Dermis blood vessel endothelial cell (primary cell): Measurements from ENCODE around the gene CAMSAP1. TPM values are rescaled to one million over a fixed set of nuclear protein-coding genes. Genes with fewer than 3 reads are reported as not detected.

Source experiments
- total RNA-seq: library from RNA; depleted of rRNA; stranded (reverse); fragments of >200 nt; gene quantifications from 2 replicates; pipeline ENCODE4 v1.2.3, GENCODE V29; 2014

CAMSAP1 gene
- total RNA-seq, 1 donor from 2014 or later = 17.5 TPM

Other genes with a start within 250 kb of the CAMSAP1 start
- gene LCN9, start 244.2 kb downstream of the CAMSAP1 start, total RNA-seq = not detected in 2 replicates
- gene SOHLH1, start 208.1 kb downstream of the CAMSAP1 start, total RNA-seq = 0.05 TPM in 1 of 2 replicates, not detected in the other
- gene KCNT1, start 205.4 kb downstream of the CAMSAP1 start, total RNA-seq = not detected in 2 replicates
- 35.9 and 36.2 TPM in 2 replicates for gene UBAC1, start 53.8 kb upstream of the CAMSAP1 start, total RNA-seq
- gene NACC2, start 187.7 kb upstream of the CAMSAP1 start, total RNA-seq = 21.6 and 26.5 TPM in 2 replicates
- gene TMEM250, start 211.3 kb upstream of the CAMSAP1 start, total RNA-seq = 59.7 and 73.7 TPM in 2 replicates